ENCODE data around the gene SREBF1.
"Not testable (repeated sequence)": the region's sequence is repeated elsewhere in the genome, so short reads cannot be mapped to it uniquely, and the experiment has no call there.

SREBF1 gene

DNA sequence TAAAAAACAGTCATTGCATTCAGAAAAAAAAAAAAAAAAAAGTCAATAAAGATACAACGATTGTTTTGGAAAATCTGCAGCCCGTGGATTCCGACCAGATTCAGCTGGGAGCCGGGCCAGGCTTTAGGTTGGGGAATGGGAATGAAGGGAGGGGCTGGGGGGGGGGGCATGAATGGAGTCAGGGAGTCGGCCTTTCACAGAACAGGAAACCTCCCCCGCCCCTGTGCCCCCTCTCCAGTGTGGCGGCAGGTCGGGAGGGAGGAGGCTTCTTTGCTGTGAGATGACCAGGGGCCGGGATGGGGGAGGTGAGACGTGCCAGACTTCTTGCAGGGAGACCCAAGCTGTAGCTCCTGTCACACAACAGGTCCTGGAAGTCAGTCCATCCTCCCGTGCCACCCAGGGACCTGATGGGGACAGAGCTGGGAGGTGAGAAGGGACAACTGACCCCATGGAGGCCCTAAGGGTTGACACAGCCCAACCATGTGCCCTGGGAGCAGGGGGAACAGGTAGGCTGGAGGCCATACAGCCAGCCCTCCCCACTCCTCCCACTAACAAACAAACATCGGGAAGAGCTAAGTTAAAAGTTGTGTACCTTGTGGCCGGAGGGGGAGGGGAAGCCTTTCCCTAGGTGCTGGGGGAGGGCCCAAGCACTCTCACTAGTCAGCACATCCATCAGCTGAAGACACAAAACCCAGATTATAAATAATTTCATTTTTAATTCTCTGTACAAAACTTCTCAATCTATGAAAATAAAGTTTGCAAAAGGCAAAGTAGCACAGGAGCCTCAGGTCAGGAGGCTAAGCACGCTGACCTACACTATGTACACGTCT is 25.2 kb downstream of the SREBF1 start:
- DNase-seq (ENCODE audit: low read depth) = no peak

DNA sequence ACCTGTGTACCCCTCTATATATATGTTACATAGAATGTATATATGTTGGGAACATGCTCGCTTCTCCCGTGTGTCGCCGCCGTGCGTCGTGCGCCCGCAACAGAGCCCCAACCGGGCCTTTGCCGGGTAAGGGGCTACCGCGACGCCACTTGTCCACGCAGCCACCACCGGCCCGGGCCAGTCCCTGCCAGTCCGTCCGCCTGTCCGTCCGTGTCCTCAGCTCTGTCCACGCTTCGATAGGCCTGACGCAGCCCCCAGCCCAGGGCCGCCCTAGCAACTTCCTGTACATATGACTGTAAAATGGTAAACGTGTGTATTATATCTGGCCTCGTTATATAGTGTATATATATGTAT is 25.9 kb downstream of the SREBF1 start:
- no peak for DNase-seq (ENCODE audit: low read depth)

DNA sequence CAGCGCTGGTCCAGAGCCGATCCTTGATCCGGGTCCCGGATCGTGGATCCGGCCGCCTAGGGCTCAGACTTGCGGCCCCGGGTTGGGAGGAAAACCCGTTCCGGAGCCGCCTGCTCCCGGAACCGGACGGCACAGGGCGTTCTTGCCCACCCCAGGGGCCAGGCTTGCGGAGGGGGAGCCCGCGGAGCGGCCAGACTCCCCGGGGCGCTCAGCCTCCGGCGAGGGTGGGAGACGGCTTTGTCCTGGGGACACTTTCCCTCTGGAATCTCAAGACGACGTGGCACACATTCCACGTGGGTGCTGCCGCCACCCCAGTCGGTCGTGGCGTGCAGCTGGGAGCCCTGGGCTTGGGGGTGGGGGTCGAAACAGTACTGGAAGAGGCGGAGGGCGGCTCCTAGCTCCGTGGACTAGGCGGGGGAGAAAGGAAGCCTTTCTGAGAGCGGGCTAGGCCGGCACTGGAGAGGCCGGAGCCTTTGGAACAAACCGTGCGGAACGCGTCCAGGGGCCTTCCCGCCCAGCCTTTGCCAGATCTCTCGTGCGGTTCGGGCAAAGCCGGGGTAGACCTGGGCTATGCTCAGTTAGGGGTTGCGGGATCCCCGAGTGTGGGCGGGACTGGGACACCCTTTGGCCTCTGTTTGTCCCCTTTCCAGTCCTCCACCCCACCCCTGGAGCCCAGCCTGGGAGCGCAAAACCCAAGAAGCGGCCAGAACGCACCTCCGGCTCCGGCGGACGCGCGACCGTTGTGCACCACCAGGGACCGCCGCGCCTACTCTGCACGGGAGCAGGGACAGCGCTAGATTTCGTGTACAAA is 26.5 kb downstream of the SREBF1 start:
- no peak for DNase-seq (ENCODE audit: low read depth)

DNA sequence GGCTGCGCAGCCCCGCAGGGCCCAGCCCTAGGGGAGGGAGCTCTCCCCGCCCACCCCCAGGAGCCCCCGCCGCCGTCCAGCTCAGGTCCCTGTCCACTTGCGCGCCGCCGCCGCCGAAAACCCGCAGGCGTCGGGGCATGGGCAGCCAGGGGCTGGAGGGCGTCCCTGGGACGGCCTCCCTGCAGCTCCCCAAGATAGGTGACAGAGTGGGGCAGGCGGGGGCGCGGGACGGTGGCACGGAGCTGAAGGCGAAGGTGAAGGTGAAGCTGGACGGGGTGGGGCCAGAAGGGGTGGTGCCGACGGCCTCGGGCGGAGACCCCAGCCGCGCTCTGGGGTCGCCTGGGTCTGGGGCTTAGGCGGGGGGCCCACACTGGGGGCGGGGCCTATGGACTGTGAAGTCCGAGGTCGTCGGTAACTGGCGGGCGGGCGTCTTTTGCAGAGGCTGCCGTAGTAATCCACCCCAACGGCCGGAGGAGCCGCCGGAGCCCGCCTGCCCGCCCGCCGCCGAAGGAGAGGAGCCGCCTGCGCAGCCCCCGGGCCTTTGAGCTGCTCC is 27.2 kb downstream of the SREBF1 start:
- DNase-seq (ENCODE audit: low read depth) = no peak

DNA sequence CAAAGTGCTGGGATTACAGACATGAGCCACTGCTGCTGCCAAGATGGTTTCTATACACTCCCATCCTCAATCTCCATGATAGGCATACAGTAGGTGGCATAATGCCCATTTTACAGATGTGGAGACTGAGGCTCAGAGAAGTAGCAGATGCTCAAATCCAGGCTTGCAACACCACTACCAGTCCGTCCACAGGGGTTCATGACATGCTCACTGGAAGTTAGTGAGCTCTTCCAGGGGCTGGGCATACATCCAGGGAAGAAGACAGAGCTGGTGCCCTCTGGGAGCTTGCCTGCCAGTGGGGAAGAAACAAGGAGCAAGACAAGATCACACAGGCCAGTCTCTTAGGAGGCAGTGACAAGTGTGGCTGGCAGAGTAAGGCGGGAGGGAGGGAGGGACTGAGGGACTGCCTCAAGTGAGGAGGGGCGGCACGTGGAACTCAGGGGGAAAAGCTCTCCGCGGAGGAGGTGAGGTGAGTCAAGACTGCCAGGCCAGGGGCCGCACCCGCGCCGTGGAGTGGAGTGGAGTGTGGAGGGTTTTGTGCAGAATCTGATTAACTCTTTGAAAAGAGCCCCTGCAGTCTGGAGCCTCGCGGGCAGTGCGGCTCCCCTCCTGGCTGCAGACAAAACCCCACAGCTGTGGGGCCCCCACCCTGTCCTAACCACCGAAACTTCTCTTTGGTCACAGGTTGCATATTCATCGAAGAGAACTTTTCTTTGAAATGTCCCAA is 27.9 kb downstream of the SREBF1 start:
- DNase-seq (ENCODE audit: low read depth) = no peak

DNA sequence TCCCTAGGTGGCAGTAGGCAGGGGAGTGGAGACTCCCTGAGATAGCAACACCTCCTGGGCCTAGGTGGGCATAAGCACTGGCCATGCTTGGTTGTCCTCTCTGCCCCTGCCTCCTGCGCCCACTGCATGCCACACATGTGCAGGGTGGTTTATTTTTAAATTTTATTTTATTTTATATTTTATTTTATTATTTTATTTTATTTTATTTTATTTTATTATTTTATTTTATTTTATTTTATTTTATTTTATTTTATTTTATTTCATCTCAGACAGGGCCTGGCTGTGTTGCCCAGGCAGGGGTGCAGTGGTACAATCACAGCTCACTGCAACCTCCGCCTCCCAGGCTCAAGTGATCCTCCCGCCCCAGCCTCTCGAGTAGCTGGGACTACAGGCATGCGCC is 28.6 kb downstream of the SREBF1 start:
- not testable (repeated sequence) for DNase-seq (ENCODE audit: low read depth)

DNA sequence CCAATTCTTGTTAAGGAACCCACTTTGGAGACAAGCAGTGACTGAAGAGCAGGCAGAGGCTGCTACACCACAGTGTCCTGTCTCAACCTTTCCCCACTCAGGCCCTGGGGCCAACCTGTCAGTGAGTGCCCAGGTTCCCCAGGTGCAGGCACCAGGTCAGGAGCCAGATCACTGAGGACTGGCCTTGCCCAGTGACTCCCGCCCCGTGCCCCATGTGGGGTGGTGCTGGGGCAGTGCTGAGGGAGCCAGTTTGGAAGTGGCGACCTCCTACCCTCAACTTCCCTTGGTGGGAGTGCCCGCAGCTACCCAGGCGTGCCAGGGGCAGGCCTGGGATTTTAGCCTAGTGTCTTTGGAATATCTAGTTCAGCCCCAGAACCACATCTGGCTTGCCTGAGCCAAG is 29.3 kb downstream of the SREBF1 start:
- DNase-seq (ENCODE audit: low read depth) = no peak

DNA sequence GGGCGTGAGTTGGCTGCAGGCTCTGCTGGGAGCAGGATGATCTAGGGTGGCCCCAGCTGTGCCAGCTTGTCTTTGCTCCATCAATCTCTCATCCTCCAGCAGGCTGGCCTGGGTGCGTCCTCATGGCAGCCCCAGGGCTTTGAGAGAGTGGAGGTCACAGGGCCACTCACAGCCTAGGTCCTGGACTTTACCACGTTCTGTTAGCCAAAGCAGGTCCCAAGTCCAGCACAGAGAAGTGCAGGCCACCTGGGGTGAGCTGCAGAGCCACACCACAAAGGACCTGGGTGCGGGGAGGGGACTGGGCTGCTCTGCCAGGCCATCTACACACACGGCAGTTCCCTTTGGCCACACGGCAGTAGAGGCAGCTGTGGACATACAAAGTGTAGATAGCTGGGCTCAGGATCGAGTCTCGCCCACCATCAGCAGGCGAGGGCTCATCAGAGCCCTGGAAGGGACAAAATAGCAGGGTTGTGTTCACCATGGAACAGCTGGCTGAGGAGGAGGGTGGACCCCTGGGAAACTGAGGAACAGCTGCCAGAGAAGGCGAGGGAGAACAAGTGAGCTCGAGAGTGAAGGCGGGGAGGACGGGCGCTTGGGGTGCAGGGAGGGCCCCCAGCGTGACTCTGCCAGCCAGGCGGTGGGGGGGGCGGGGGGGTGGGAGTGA is 30.0 kb downstream of the SREBF1 start:
- no peak for DNase-seq (ENCODE audit: low read depth)

DNA sequence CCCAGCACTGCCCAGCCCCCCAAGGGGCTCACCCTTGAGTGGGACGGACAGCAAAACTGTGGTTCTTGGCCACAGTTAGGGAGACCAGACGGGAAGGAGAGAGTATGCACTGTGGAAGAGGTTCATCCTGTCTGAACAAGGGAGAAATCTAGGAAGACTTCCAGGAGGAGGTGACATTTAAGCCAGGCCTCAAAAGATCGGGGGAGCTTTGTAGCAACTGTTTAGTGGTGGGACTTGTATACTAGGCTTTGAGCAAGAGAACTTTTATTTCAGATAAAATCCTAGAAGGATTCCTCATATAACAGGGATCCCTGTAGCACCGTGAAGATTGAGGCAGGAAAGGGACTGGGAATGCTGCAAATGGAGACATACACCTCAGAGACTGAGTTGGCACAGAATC is 30.8 kb downstream of the SREBF1 start:
- DNase-seq (ENCODE audit: low read depth) = no peak

DNA sequence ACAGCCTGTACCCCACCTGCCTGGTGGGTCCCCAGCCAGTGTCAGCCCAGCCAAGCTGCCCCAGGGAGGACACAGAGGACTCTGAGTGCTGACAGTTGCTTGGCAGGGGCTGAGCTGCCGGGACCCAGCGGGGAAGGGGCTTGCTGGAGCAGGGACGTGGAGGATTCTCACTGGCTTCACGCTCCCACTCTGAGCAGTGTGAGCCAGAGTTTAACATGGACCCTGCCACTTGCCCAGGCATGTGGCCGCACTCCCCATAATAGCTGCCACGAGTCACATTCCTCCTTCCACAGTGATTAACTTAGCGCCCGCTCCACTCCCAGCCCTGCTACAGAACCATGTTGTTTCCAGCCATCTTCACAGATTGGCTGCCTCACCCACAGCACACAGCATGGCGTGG is 31.2 kb downstream of the SREBF1 start:
- no peak for DNase-seq (ENCODE audit: low read depth)

DNA sequence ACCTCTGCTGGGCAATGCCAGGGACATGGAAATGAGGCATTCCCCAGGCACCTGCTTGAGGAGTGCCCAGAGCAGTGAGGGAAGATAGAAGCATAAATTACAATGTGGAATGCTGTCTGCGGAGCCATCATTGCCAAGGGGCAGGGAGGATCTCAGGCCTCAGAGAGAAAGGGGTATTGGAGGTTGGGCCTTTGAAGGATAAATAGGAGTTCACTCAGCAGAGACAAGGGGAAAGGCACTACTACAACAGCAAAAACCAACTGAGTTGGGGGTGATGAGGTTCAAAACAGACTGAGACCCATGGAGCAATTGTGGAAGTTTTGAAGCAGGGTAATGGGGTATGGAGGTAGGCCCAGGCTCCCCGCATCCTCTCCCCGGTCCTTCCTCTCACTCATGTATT is 32.8 kb downstream of the SREBF1 start:
- no peak for DNase-seq (ENCODE audit: low read depth)

DNA sequence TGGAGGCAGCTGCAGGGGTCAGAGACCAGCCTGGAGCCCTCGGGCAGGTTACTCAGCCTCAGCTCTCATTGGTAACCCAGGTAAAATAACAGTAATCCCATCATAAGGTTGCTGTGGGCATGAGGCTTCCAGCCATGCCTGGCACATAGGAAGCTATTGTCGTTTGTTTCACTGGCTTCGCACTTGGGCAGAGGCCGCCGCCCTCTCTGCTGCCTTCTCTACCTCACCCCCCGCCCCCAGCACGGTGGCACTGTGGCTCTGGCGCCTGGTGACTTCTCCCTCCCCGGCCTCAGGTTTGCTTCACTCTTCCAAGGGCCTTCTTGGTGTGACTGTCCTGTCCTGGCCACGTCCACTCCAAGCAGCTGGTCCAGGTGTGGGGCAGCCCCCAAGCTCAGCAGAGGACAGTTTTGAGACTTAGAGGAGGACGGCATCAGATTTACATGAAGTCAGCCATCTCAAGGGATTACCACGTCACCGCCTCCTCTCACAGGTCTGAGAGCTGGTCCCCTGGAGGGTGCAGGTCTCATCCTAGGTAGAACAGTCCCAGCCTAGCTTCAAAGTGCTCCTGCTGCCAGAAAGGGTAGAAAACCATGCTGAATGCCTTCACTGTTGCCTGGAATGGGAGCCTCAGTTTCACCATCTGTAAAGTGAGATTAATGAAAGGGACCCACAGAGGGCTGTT is 34.8 kb downstream of the SREBF1 start:
- no peak for DNase-seq (ENCODE audit: low read depth)

DNA sequence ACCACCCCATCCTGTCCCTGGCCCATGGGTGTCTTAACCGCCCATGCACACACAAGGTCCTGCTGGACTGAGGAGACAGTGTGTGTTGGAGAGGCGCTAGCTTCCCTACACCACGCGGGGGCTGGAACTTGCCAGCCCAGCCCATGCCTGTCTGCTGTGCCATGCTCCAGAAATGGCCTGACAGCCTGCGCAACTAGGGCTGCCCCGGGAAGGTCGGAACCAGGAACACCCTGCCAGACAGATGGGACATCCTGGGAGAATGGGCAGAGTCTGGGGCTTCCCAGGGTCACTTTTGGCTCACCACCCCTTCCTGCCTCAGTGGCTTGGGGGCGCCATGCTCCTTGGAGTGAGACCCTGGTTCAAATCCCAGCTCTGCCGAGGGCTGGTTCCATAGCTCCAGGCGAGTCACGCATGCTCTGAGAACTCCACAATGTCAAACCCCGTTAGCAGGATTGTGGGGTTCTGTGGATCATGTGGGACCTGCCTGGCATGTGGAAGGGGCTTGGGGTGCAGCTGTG is 36.2 kb downstream of the SREBF1 start:
- DNase-seq (ENCODE audit: low read depth) = no peak

DNA sequence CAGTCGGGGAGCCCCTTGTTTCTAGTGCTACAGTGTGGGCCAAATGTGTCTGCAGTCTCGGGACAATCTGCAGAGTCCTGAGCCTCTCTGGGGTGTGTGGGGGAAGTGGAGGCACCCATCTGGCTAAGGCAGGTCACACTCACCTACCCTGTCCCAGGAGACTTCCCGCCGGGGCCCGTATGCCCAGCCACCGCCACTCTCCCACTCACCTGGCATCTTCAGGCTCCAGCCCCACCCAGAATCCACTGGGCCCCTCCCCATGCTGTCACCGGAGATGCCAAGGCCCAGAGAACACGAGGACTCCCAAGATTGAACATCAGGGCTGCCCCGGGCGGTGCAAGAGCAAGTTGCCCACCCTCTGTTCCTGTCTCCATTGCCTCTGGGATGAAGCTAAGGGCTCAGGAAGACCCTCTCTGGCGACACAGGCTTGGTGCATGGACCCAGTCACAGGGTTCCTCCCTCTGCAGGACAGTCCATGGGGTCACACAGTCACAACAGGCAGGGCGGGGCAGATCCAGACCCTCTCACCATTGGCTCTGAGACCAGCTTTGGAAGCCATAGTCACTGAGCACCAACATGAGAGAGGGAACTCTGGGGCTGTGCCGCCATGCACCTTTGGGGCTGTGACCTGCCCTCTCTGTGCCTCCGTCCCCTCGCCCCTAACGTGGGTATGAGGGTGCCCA is 38.1 kb downstream of the SREBF1 start:
- DNase-seq (ENCODE audit: low read depth) = no peak

DNA sequence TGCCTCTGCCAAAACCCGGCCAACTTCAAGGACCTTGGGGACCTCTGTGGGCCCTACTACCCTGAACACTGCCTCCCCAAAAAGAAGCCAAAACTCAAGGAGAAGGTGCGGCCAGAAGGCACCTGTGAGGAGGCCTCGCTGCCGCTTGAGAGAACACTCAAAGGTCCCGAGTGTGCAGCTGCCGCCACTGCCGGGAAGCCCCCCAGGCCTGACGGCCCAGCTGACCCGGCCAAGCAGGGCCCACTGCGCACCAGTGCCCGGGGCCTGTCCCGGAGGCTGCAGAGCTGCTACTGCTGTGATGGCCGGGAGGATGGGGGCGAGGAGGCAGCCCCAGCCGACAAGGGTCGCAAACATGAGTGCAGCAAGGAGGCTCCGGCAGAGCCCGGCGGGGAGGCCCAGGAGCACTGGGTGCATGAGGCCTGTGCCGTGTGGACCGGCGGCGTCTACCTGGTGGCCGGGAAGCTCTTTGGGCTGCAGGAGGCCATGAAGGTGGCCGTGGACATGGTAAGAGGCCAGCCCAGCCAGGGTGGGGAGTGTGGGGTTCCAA is 38.7 kb downstream of the SREBF1 start:
- DNase-seq (ENCODE audit: low read depth) = no peak

DNA sequence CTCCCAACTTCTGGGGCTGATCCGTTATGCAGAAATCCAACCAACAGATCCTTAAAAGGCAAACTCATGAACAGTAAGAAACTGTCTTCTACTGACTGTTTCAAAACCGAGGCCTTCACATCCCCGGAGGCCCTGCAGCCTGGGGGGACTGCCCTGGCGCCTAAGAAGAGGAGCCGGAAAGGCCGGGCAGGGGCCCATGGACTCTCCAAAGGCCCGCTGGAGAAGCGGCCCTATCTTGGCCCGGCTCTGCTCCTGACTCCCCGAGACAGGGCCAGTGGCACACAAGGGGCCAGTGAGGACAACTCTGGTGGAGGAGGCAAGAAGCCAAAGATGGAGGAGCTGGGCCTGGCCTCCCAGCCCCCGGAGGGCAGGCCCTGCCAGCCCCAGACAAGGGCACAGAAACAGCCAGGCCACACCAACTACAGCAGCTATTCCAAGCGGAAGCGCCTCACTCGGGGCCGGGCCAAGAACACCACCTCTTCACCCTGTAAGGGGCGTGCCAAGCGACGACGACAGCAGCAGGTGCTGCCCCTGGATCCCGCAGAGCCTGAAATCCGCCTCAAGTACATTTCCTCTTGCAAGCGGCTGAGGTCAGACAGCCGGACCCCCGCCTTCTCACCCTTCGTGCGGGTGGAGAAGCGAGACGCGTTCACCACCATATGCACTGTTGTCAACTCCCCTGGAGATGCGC is 39.5 kb downstream of the SREBF1 start:
- DNase-seq (ENCODE audit: low read depth) = no peak

DNA sequence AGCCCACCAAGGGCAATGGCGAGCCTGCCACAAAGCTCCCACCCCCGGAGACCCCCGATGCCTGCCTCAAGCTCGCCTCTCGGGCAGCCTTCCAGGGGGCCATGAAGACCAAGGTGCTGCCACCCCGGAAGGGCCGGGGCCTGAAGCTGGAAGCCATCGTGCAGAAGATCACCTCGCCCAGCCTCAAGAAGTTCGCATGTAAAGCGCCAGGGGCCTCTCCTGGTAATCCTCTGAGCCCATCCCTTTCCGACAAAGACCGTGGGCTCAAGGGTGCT is 40.1 kb downstream of the SREBF1 start:
- DNase-seq (ENCODE audit: low read depth) = no peak

DNA sequence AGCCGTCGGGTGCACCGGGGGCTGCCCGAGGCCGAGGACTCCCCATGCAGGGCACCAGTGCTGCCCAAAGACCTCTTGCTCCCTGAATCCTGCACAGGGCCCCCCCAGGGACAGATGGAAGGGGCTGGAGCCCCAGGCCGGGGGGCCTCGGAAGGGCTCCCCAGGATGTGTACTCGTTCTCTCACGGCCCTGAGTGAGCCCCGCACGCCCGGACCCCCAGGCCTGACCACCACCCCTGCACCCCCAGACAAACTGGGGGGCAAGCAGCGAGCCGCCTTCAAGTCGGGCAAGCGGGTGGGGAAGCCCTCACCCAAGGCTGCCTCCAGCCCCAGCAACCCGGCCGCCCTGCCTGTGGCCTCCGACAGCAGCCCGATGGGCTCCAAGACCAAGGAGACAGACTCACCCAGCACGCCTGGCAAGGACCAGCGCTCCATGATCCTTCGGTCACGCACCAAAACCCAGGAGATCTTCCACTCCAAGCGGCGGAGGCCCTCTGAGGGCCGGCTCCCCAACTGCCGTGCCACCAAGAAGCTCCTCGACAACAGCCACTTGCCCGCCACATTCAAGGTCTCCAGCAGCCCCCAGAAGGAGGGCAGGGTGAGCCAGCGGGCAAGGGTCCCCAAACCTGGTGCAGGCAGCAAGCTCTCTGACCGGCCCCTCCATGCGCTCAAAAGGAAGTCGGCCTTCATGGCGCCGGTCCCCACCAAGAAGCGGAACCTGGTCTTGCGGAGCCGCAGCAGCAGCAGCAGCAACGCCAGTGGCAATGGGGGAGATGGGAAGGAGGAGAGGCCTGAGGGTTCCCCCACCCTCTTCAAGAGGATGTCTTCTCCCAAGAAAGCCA is 40.6 kb downstream of the SREBF1 start:
- no peak for DNase-seq (ENCODE audit: low read depth)

DNA sequence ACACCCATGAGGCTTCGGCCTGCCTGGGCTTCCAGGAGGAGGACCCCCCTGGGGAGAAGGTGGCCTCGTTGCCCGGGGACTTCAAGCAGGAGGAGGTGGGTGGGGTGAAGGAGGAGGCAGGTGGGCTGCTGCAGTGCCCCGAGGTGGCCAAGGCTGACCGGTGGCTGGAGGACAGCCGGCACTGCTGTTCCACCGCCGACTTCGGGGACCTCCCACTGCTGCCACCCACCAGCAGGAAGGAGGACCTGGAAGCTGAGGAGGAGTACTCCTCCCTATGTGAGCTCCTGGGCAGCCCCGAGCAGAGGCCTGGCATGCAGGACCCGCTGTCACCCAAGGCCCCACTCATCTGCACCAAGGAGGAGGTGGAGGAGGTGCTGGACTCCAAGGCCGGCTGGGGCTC is 41.5 kb downstream of the SREBF1 start:
- no peak for DNase-seq (ENCODE audit: low read depth)
